MM.1S (cell line): ENCODE measurements around the gene EFCAB12.

Experiments
- DNase-seq: peaks from one replicate; pipeline ENCODE4 v3.0.0-alpha.2; 2015
- H2AFZ ChIP-seq: fragments of 300-600 bp; sonication (generic); 2 replicates; pipeline ENCODE4 v1.6.0; 2016; ENCODE audit warnings: antibody characterized with exemption, low read length
- H3F3A ChIP-seq: fragments of 300-600 bp; sonication (generic); 2 replicates; pipeline ENCODE4 v1.6.1; 2016; ENCODE audit warnings: mild to moderate bottlenecking, antibody characterized with exemption, low read length, moderate library complexity, mixed read lengths; ENCODE audit not compliant: insufficient read depth
- H3K27ac ChIP-seq: fragments of 300-600 bp; sonication (generic); 2 replicates; pipeline ENCODE4 v1.5.1; 2016; ENCODE audit warnings: mild to moderate bottlenecking, low read length
- H3K27me3 ChIP-seq: fragments of 300-600 bp; sonication (generic); replicated peaks from 2 replicates; pipeline ENCODE4 v1.6.0; 2016; ENCODE audit warnings: low read length; ENCODE audit not compliant: insufficient read depth
- H3K36me3 ChIP-seq: fragments of 300-600 bp; sonication (generic); replicated peaks from 2 replicates; pipeline ENCODE4 v1.6.1; 2016; ENCODE audit warnings: mild to moderate bottlenecking, low read length, mixed read lengths; ENCODE audit not compliant: insufficient read depth
- H3K4me1 ChIP-seq: fragments of 300-600 bp; sonication (generic); 2 replicates; pipeline ENCODE4 v1.6.1; 2016; ENCODE audit warnings: low read length, mixed read lengths
- H3K4me2 ChIP-seq: fragments of 300-600 bp; sonication (generic); 2 replicates; pipeline ENCODE4 v1.6.0; 2016; ENCODE audit warnings: low read depth, low read length
- H3K4me3 ChIP-seq: fragments of 300-600 bp; sonication (generic); 2 replicates; pipeline ENCODE4 v1.5.1; 2016; ENCODE audit warnings: low read length, mixed read lengths
- H3K79me2 ChIP-seq: fragments of 300-600 bp; sonication (generic); 2 replicates; pipeline ENCODE4 v1.6.1; 2016; ENCODE audit warnings: mixed run types, low read length, mixed read lengths
- H3K9ac ChIP-seq: fragments of 300-600 bp; sonication (generic); 2 replicates; pipeline ENCODE4 v1.6.1; 2016; ENCODE audit warnings: low read length, mixed read lengths
- H3K9me2 ChIP-seq: fragments of 300-600 bp; sonication (generic); replicated peaks from 2 replicates; pipeline ENCODE4 v1.6.1; 2016; ENCODE audit warnings: mild to moderate bottlenecking, low read length, mixed read lengths; ENCODE audit not compliant: insufficient read depth
- H3K9me3 ChIP-seq: fragments of 300-600 bp; sonication (generic); replicated peaks from 2 replicates; pipeline ENCODE4 v1.6.1; 2016; ENCODE audit warnings: mild to moderate bottlenecking, low read length, mixed read lengths; ENCODE audit not compliant: insufficient read depth
- H4K20me1 ChIP-seq: fragments of 300-600 bp; sonication (generic); 2 replicates; pipeline ENCODE4 v1.6.1; 2016; ENCODE audit warnings: mild to moderate bottlenecking, low read length, moderate library complexity, mixed read lengths; ENCODE audit not compliant: insufficient read depth
- CTCF ChIP-seq: fragments of 300-600 bp; sonication (generic); IDR thresholded peaks from 2 replicates; pipeline ENCODE4 v1.5.1; 2016; ENCODE audit warnings: antibody characterized with exemption, low read length, mixed read lengths
- EZH2 ChIP-seq: fragments of 300-600 bp; sonication (generic); optimal IDR thresholded peaks from 2 replicates; pipeline ENCODE3; 2017; ENCODE audit warnings: low read depth, mild to moderate bottlenecking, antibody characterized with exemption, low read length, mixed read lengths
- EZH2phosphoT487 ChIP-seq: fragments of 300-600 bp; sonication (generic); IDR thresholded peaks from 2 replicates; pipeline ENCODE4 v1.6.1; 2018; ENCODE audit warnings: antibody characterized with exemption, low read length

The EFCAB12 gene

GRCh38 chr3:129378949-129379348, 49.5 kb downstream of the EFCAB12 start:
- H3K9me2 ChIP-seq: no peaks in the 10 kb centered on the region
- H3K79me2 ChIP-seq: no peaks in the 10 kb centered on the region
- no peaks in the 10 kb centered on the region for H4K20me1 ChIP-seq
- no peaks in the 10 kb centered on the region for H3K36me3 ChIP-seq
- H3K4me1 ChIP-seq: no peaks in the 10 kb centered on the region
- no peak overlapping the region for H3K4me2 ChIP-seq
- no peaks in the 10 kb centered on the region for H3K27me3 ChIP-seq
- no peak overlapping the region for H3K4me3 ChIP-seq
- no peak overlapping the region for H2AFZ ChIP-seq
- no peak overlapping the region for H3K9ac ChIP-seq
- no peaks in the 10 kb centered on the region for H3K9me3 ChIP-seq
- no peak overlapping the region for H3K27ac ChIP-seq
- no peak for DNase-seq
- H3F3A ChIP-seq: no peaks in the 10 kb centered on the region; the same call in 1 of the 2 replicates
- TF ChIP-seq EZH2: no peak
- TF ChIP-seq EZH2phosphoT487: no peak
- no peak for TF ChIP-seq CTCF

- H4K20me1 ChIP-seq: no peaks in the 10 kb centered on the region
- H3K79me2 ChIP-seq: no peaks in the 10 kb centered on the region
- DNase-seq: no peak
- no peaks in the 10 kb centered on the region for H3K4me1 ChIP-seq
- H2AFZ ChIP-seq: no peak overlapping the region
- H3K4me2 ChIP-seq: no peak overlapping the region
- no peak overlapping the region for H3K4me3 ChIP-seq
- no peak for TF ChIP-seq EZH2phosphoT487
- no peak for TF ChIP-seq CTCF
- no peak for TF ChIP-seq EZH2
- H3K36me3 ChIP-seq: no peaks in the 10 kb centered on the region
- H3K27ac ChIP-seq: no peak overlapping the region
- no peak overlapping the region for H3K9ac ChIP-seq
- no peaks in the 10 kb centered on the region for H3K9me3 ChIP-seq
- no peaks in the 10 kb centered on the region for H3K27me3 ChIP-seq
- H3F3A ChIP-seq: no peaks in the 10 kb centered on the region
- no peaks in the 10 kb centered on the region for H3K9me2 ChIP-seq
Observed at GRCh38 chr3:129377615-129378014, 50.8 kb downstream of the EFCAB12 start.

- no peak overlapping the region for H2AFZ ChIP-seq
- no peaks in the 10 kb centered on the region for H3K27me3 ChIP-seq
- no peak overlapping the region for H3K4me3 ChIP-seq
- no peaks in the 10 kb centered on the region for H3K79me2 ChIP-seq
- no peaks in the 10 kb centered on the region for H4K20me1 ChIP-seq
- H3K27ac ChIP-seq: no peak overlapping the region
- DNase-seq: no peak
- TF ChIP-seq CTCF (no peak), EZH2phosphoT487 (no peak), EZH2 (no peak)
- no peaks in the 10 kb centered on the region for H3K9me2 ChIP-seq
- no peak overlapping the region for H3K9ac ChIP-seq
- no peaks in the 10 kb centered on the region for H3K4me1 ChIP-seq
- no peak overlapping the region for H3K4me2 ChIP-seq
- H3K36me3 ChIP-seq: no peaks in the 10 kb centered on the region
- H3K9me3 ChIP-seq: no peaks in the 10 kb centered on the region
- no peaks in the 10 kb centered on the region for H3F3A ChIP-seq
Observed at GRCh38 chr3:129375099-129375498, 53.3 kb downstream of the EFCAB12 start.
